ENCODE data around the gene SOX6.

GRCh38 chr11:16278979-16279378, 77.4 kb downstream of the SOX6 start:
- TF ChIP-seq POLR2A (IDR thresholded peaks at IDR 0.05): no peak
- no peak for TF ChIP-seq CTCF (IDR thresholded peaks at IDR 0.05)
